GM11168 (cell line): ENCODE data around the gene FBXO24.

Experiments
- in situ Hi-C: fragments of 300-500 bp; cut with MboI; formaldehyde crosslinking; loops from one replicate; pipeline ENCODE4 v1.12.0; 2022; ENCODE audit warnings: low sequenced_read_pairs; ENCODE audit not compliant: unreplicated experiment

Gene FBXO24

GRCh38 chr7:100555701-100556100 is 30.4 kb upstream of the FBXO24 start:
- in situ Hi-C loops, result no loop called here

GRCh38 chr7:100556541-100556940 is 29.6 kb upstream of the FBXO24 start:
- in situ Hi-C loops, result no loop called here

- in situ Hi-C loops, result no loop called here
Observed at GRCh38 chr7:100559127-100559526, 27.0 kb upstream of the FBXO24 start.

DNA sequence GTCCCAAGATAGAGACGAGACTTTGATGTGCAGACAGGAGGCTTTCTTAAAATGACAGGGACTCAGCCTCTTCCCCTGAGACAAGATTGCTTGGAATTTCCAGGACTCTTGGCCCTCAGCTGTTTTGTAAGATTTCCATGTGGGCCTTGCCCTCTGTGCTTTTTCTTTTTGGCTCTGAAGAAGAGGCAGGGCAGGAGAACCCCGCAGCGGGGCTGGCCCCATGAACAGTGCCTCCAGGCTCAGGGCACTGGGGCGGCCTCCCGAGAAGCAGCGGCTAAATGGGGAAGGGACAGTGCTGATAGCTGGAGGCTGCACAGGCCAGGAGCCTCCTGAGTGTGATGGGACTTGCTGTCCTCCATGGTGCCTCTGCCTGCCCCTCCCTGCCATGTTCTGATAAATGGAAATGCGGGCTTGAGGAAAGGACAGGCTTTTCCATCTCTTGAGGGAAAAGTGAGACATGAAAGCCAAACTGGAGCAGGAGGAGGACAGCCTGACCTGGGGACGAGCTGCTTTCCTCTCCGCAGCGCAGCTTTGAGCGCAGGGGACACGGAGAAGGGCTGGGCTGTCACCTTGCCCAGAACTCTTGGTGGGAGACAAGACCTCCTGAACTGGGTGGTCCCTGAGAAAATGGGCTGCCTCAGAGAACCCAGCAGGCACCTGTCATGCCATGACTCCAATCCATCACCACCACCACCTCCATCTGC is 24.5 kb upstream of the FBXO24 start:
- in situ Hi-C loops, result loop anchor here (5.0 kb wide), 1 partner anchor 79 kb away; the partner anchor contains the start of gene NYAP1

DNA sequence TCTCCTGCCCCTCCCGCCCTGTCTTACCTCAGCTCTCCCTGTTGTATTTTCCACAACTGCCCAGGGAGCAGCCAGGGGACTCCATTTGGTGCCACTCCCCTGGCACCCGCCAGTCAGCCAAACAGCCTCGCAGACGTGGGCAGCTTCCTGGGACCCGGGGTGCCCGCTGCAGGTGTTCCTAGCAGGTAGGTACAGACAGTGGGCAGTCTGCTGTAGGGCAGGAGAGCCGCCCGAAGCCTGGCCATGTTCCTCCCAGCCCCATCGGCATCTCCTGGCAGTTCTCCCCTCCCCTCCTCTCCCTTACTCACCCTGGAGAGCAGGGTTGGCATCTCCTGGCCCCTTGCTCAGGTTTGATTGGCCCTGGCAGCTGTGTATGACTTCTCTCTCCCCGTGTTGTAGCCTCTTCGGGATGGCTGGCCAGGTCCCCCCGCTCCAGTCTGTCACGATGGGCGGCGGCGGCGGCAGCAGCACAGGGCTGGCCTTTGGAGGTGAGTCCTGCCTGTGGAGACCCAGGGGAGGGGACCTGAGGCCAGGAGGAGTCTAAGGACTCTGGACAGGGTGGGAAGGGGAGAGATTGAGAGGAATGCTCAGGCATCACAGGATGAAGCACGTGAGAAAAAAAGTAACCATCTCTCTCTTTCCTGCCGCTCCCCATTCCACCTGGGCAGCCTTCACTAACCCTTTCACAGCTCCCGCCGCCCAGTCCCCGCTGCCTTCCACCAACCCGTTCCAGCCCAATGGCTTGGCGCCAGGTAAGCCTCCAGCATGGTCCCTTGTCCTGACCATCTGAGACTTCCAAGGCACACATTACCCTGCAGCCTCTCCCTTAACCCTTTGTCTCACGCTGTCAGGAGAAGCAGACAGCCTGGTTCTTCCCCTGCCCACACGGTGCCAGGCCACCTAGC is 23.7 kb upstream of the FBXO24 start:
- in situ Hi-C loops, result loop anchor here (5.0 kb wide), 1 partner anchor 80 kb away; the partner anchor contains the start of gene NYAP1

- in situ Hi-C loops, result loop anchor here (5.0 kb wide), 1 partner anchor 81 kb away; the partner anchor contains the start of gene NYAP1
Observed at GRCh38 chr7:100563100-100563564, 23.0 kb upstream of the FBXO24 start.

GRCh38 chr7:100563809-100564400 is 22.2 kb upstream of the FBXO24 start:
- in situ Hi-C loops, result loop anchor here (5.0 kb wide), 1 partner anchor 82 kb away; the partner anchor contains the start of gene NYAP1

- in situ Hi-C loops, result loop anchor here (5.0 kb wide), 1 partner anchor 82 kb away; the partner anchor contains the start of gene NYAP1
Observed at GRCh38 chr7:100564405-100564804, 21.7 kb upstream of the FBXO24 start.

- in situ Hi-C loops, result no loop called here
Observed at GRCh38 chr7:100565133-100565571, 21.0 kb upstream of the FBXO24 start.

- in situ Hi-C loops, result no loop called here
Observed at GRCh38 chr7:100566018-100566531, 20.1 kb upstream of the FBXO24 start.

GRCh38 chr7:100567031-100567730 is 18.9 kb upstream of the FBXO24 start:
- in situ Hi-C loops, result no loop called here

GRCh38 chr7:100567751-100568175 is 18.4 kb upstream of the FBXO24 start:
- in situ Hi-C loops, result no loop called here

GRCh38 chr7:100568176-100568895 is 17.8 kb upstream of the FBXO24 start:
- in situ Hi-C loops, result no loop called here

DNA sequence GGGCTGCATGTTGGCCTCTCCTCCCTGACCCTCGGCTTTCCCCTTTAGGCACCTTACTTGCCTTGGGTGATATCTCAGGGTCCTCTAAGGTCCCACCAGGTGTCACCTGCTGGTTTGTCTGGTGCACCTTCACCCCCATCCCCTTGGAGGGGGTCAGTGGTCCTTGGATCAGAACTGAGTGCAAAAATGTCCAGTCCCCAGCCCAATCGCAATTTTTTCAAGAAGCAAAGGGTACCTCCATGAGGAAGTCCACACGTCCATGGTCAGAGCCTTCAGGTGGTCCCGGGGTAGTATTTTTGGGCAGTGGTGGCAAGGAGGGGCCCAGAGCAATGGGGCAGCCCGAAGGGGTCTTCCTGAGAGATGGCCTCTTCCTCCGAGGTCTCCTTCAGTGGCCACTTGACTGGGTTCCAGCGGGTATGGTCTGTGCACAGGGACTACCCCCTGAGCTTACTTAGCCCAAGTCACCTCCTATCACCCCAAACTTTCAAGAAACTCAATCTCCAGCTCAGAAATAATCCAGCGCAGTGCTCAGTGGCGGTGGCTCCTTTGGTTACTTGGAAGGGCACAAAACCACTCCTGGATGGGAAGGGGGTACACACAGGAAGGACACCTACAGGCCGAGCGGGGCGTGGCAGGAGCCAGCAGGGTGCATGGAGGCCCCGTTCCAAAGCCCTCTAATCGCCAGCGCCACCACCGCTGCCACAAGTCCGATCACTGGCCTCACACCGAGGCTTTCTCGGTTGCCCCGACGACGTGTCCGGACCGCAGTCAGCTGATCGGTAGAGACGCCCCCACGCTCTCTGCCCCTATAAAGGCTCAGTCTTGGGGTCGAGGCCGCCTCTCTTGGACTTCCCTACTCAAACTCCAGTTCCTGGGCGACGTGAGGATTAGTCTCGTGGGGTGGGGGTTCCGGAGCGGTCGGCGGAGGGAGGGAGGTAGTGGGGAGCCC is 17.0 kb upstream of the FBXO24 start:
- in situ Hi-C loops, result no loop called here

- in situ Hi-C loops, result no loop called here
Observed at GRCh38 chr7:100570954-100571828, 14.9 kb upstream of the FBXO24 start.

DNA sequence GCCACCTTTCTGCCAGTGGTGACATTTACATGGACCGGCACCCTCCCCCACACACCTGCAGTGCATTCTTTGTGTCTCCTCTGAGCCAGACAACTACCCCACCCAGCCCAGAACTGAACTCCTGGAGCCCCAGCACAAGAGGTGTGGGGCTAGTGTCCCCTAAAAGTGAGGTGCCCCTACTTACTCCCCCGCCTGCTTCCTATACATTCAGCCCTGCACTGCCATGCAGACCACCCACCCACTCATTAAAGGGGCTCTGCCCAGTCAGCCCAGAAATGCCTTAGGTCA is 14.4 kb upstream of the FBXO24 start:
- in situ Hi-C loops, result no loop called here

DNA sequence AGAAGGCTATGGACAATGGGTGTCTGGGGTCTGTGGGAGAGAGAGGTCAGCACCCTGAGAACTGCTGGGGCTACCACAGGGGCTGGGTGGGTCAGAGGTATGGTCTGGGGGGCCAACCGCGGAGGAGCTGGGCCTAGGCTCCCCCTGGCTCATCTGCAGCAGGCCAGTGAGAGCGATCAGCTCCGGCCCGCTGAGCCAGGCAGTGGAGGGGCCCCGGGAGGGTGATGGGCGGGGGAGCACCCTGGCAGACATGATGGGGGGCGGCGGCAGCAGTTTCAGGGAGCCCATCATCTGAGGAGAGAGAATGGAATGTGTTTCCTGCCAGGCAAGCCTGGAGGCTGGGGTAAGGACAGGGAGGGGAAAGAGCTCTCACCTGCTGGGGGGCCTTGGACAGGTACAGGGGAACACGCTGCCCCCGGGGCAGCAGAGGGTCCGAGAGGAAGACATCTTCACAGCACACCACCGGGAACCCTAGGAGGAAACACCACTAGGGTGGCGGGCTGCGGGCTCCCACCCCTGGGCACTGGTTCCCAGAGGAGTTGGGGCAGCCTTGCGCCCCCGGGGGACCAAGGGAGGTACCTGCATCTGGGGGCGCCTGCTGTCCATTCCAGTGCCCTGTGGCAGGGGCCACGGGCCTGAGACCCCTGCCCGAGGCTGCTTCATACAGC is 13.7 kb upstream of the FBXO24 start:
- in situ Hi-C loops, result no loop called here
